Cardiac muscle cell (in vitro differentiated cells and primary cell): ENCODE measurements around the gene CBLC. TPM values are rescaled to one million over a fixed set of nuclear protein-coding genes. Genes with fewer than 3 reads are reported as not detected.

ENCODE experiments used
- DNase-seq, 2 donors: peaks; one replicate each; pipeline versions ENCODE4 v3.0.0 to v3.0.0-alpha.2; 2010 to 2017; ENCODE audit warnings: low read depth in 1 of 2, low spot score in 1 of 2
- H3K27ac ChIP-seq: fragments of 200-600 bp; sonication (generic); 2 replicates; pipeline ENCODE4 v1.5.1; 2016
- H3K27me3 ChIP-seq: fragments of 200-600 bp; sonication (generic); 2 replicates; pipeline ENCODE4 v1.6.0; 2016; ENCODE audit warnings: control low read depth
- H3K36me3 ChIP-seq: fragments of 200-600 bp; sonication (generic); 2 replicates; pipeline ENCODE4 v1.5.1; 2016; ENCODE audit warnings: control low read depth
- H3K4me1 ChIP-seq: fragments of 200-600 bp; sonication (generic); 2 replicates; pipeline ENCODE4 v1.8.1; 2017; ENCODE audit warnings: low read depth, mild to moderate bottlenecking, mixed run types
- H3K4me3 ChIP-seq: fragments of 200-600 bp; sonication (generic); 2 replicates; pipeline ENCODE4 v1.5.1; 2016; ENCODE audit warnings: mild to moderate bottlenecking
- H3K9me3 ChIP-seq: fragments of 200-600 bp; sonication (generic); 2 replicates; pipeline ENCODE4 v1.5.1; 2017; ENCODE audit warnings: low read depth, mild to moderate bottlenecking, control low read depth
- CTCF ChIP-seq: IDR thresholded peaks from 2 replicates; pipeline ENCODE4 v1.5.1; 2012; ENCODE audit warnings: low read depth, mild to moderate bottlenecking, low read length
- polyA plus RNA-seq: library from polyadenylated mRNA; unstranded; fragments of >200 nt; fragmentation: Nextera tagmentation; extraction: Ambion mirVana; gene quantifications from 2 replicates; pipeline ENCODE4 v1.2.1, GENCODE V29; 2016
- total RNA-seq: library from RNA; depleted of rRNA; stranded (reverse); fragments of >200 nt; gene quantifications from 2 replicates; pipeline ENCODE4 v1.2.3, GENCODE V29; 2016

The CBLC gene
- total and polyA plus RNA-seq, 2 experiments from 2014 or later, result 0.11 TPM; not detected in 1

GRCh38 chr19:44813070-44813840 is 35.6 kb downstream of the CBLC start:
- Histone ChIP-seq H3K9me3 (no peaks in the 10 kb centered on the region), H3K27me3 (no peaks in the 10 kb centered on the region), H3K4me1 (peaks cover 13% of the 10 kb centered on the region), H3K27ac (no peak overlapping the region), H3K4me3 (no peak overlapping the region), H3K36me3 (peaks cover 17% of the 10 kb centered on the region)
- no peak for TF ChIP-seq CTCF
- DNase-seq, result no peak

- Histone ChIP-seq H3K36me3 (peaks cover 17% of the 10 kb centered on the region), H3K9me3 (no peaks in the 10 kb centered on the region)
These were observed 36.3 kb downstream of the CBLC start for GRCh38 chr19:44813841-44814470.

GRCh38 chr19:44814517-44814916 is 36.8 kb downstream of the CBLC start:
- DNase-seq, result no peak
- Histone ChIP-seq H3K9me3 (no peaks in the 10 kb centered on the region), H3K27me3 (no peaks in the 10 kb centered on the region), H3K36me3 (peaks cover 17% of the 10 kb centered on the region), H3K27ac (no peak overlapping the region), H3K4me1 (peaks cover 10% of the 10 kb centered on the region), H3K4me3 (no peak overlapping the region)
- TF ChIP-seq CTCF, result no peak

More at GRCh38 chr19:44813841-44814470, 36.3 kb downstream of the CBLC start:
- H3K4me1 ChIP-seq, result peaks cover 10% of the 10 kb centered on the region
- DNase-seq, result no peak
- no peaks in the 10 kb centered on the region for H3K27me3 ChIP-seq
- H3K27ac ChIP-seq, result no peak overlapping the region
- H3K4me3 ChIP-seq, result no peak overlapping the region
- no peak for TF ChIP-seq CTCF

- Histone ChIP-seq H3K27ac (no peak overlapping the region), H3K9me3 (no peaks in the 10 kb centered on the region), H3K4me1 (peaks cover 9% of the 10 kb centered on the region), H3K36me3 (peaks cover 17% of the 10 kb centered on the region), H3K27me3 (no peaks in the 10 kb centered on the region), H3K4me3 (no peak overlapping the region)
- DNase-seq, result no peak
- TF ChIP-seq CTCF, result no peak
These were observed 38.6 kb downstream of the CBLC start for GRCh38 chr19:44816301-44816700.

- H3K27ac ChIP-seq, result no peak overlapping the region
- no peak for TF ChIP-seq CTCF
- no peaks in the 10 kb centered on the region for H3K27me3 ChIP-seq
- H3K4me1 ChIP-seq, result peaks cover 21% of the 10 kb centered on the region
- DNase-seq, result no peak
- H3K9me3 ChIP-seq, result no peaks in the 10 kb centered on the region
- H3K4me3 ChIP-seq, result no peak overlapping the region
- H3K36me3 ChIP-seq, result peaks cover 17% of the 10 kb centered on the region
These were observed 40.2 kb downstream of the CBLC start for GRCh38 chr19:44817725-44818465.
